ENCODE measurements around the gene LRRC4C. TPM values are rescaled to one million over a fixed set of nuclear protein-coding genes. Genes with fewer than 3 reads are reported as not detected.

Gene LRRC4C
- total RNA-seq, 1 experiment from 2014 or later: 0.13 TPM

DNA sequence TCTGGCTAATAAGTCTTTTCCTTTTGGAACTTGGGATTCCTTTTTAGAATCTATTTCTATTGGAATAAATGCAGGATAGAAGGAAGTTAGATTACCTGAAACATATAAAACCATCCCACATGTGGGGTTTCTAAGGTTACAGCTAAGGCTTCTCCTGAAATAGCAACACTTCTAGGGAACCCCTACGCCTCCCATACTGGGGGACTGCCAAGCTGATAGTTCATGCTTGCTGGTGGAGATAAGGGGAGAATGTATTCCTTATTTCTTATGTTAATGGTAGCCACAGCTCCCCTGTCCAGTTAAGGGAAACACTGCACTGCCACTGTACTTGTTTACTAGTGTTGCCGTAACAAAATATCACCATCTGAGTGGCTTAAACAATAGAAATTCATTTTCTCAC is 1189.6 kb downstream of the LRRC4C start:
- Histone ChIP-seq H3K23me2 (ENCODE audit: insufficient read length, low read depth, low read length, poor library complexity, severe bottlenecking) (no peaks in the 10 kb centered on the region), H2AK5ac (ENCODE audit: insufficient read length, low read length) (no peak overlapping the region), H3K9me3 (ENCODE audit: control insufficient read depth, low read depth, low read length) (no peaks in the 10 kb centered on the region), H3K14ac (ENCODE audit: insufficient read depth, low read length) (no peak overlapping the region), H2AFZ (ENCODE audit: low read length) (no peak overlapping the region), H3K79me2 (ENCODE audit: insufficient read depth, low read length) (no peaks in the 10 kb centered on the region), H4K91ac (ENCODE audit: insufficient read length, low read depth, low read length) (no peak overlapping the region), H3K18ac (ENCODE audit: insufficient read length, low read depth, low read length) (no peak overlapping the region), H3K4ac (ENCODE audit: low read depth, low read length) (no peak overlapping the region), H3K4me2 (ENCODE audit: insufficient read depth, insufficient read length, low read length) (no peak overlapping the region), H3K56ac (ENCODE audit: insufficient read length, low read depth, low read length) (no peak overlapping the region), H4K20me1 (ENCODE audit: control insufficient read depth, insufficient read depth, insufficient read length) (no peaks in the 10 kb centered on the region), H2BK5ac (ENCODE audit: insufficient read length, low read length) (no peak overlapping the region), H2BK120ac (ENCODE audit: low read depth, low read length, poor library complexity, severe bottlenecking) (no peak overlapping the region), H3T11ph (ENCODE audit: low read length) (no peak overlapping the region), H3K27me3 (ENCODE audit: insufficient read depth, low read length) (no peaks in the 10 kb centered on the region), H3K79me1 (ENCODE audit: insufficient read depth, low read depth, low read length, poor library complexity, severe bottlenecking) (no peaks in the 10 kb centered on the region), H2BK20ac (ENCODE audit: low read depth, low read length, poor library complexity, severe bottlenecking) (no peak overlapping the region), H2BK12ac (ENCODE audit: insufficient read length, low read depth, low read length) (no peak overlapping the region), H3K27ac (ENCODE audit: insufficient read length, low read depth, low read length) (no peak overlapping the region), H4K5ac (ENCODE audit: insufficient read length, low read depth, low read length) (no peak overlapping the region), H3K4me1 (ENCODE audit: insufficient read depth, low read length) (no peaks in the 10 kb centered on the region), H3K23ac (ENCODE audit: insufficient read length, low read depth, low read length) (no peak overlapping the region), H3K9ac (ENCODE audit: extremely low read depth, insufficient read length, low read length) (no peak overlapping the region), H4K8ac (replicated peaks; ENCODE audit: insufficient read length, low read depth, low read length) (no peak overlapping the region), H2BK15ac (ENCODE audit: low read depth, low read length) (no peak overlapping the region)
- no peak for DNase-seq
- Mint-ChIP-seq H3K4me1 (peaks cover 0 to 5% of the 10 kb centered on the region in 2 experiments; a peak in 1 of 4 replicates), H3K4me3 (no peak overlapping the region), H3K9me3 (no peaks in the 10 kb centered on the region), H3K36me3 (ENCODE audit: insufficient read depth in 1 of 3, low read depth in 3 of 3) (no peaks in the 10 kb centered on the region), H3K27me3 (ENCODE audit: low read depth) (peaks cover 3% of the 10 kb centered on the region), H3K27ac (no peak overlapping the region)
- TF ChIP-seq, protein P1, sequence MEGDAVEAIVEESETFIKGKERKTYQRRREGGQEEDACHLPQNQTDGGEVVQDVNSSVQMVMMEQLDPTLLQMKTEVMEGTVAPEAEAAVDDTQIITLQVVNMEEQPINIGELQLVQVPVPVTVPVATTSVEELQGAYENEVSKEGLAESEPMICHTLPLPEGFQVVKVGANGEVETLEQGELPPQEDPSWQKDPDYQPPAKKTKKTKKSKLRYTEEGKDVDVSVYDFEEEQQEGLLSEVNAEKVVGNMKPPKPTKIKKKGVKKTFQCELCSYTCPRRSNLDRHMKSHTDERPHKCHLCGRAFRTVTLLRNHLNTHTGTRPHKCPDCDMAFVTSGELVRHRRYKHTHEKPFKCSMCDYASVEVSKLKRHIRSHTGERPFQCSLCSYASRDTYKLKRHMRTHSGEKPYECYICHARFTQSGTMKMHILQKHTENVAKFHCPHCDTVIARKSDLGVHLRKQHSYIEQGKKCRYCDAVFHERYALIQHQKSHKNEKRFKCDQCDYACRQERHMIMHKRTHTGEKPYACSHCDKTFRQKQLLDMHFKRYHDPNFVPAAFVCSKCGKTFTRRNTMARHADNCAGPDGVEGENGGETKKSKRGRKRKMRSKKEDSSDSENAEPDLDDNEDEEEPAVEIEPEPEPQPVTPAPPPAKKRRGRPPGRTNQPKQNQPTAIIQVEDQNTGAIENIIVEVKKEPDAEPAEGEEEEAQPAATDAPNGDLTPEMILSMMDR (conservative IDR thresholded peaks at IDR 0.05): no peak
- WGBS (ENCODE audit: extremely low coverage, insufficient read length, low lambda C conversion rate): no CpG with 5 or more reads among the region's 2 CpGs

Data from H9 (cell line).